Measurements from ENCODE around the gene RNF114.

The RNF114 gene

GRCh38 chr20:49913399-49914047 lies 22.7 kb upstream of the RNF114 start:
- Histone ChIP-seq H3K79me2 (ENCODE audit: low read length) (peaks cover 68% of the 10 kb centered on the region), H3K27ac (ENCODE audit: low read length) (no peak overlapping the region), H4K20me1 (ENCODE audit: insufficient read depth, low read length) (peaks cover 27% of the 10 kb centered on the region), H3K36me3 (replicated peaks; ENCODE audit: low read depth, low read length) (peaks cover 22% of the 10 kb centered on the region), H3K4me3 (ENCODE audit: low read length) (peak overlapping the region; percentile 85), H3K9me3 (ENCODE audit: insufficient read depth, low read length) (no peaks in the 10 kb centered on the region), H3K27me3 (ENCODE audit: low read depth, low read length) (no peaks in the 10 kb centered on the region), H3K9ac (ENCODE audit: low read length) (peak overlapping the region; percentile 82; the same call in 1 of the 2 replicates), H3K4me2 (ENCODE audit: low read length) (peak overlapping the region; percentile 88), H2AFZ (ENCODE audit: low read depth, low read length) (no peak overlapping the region), H3K4me1 (ENCODE audit: low read length) (peaks cover 30% of the 10 kb centered on the region)
- TF ChIP-seq CTCF (IDR thresholded peaks at IDR 0.05; ENCODE audit: low read depth, low read length) (no peak), EZH2phosphoT487 (IDR thresholded peaks at IDR 0.05; ENCODE audit: low read depth) (no peak)

GRCh38 chr20:49914310-49915117 lies 21.7 kb upstream of the RNF114 start:
- Histone ChIP-seq H3K27me3 (ENCODE audit: low read depth, low read length) (no peaks in the 10 kb centered on the region), H4K20me1 (ENCODE audit: insufficient read depth, low read length) (peaks cover 23% of the 10 kb centered on the region), H3K9me3 (ENCODE audit: insufficient read depth, low read length) (no peaks in the 10 kb centered on the region), H3K36me3 (replicated peaks; ENCODE audit: low read depth, low read length) (peaks cover 15% of the 10 kb centered on the region), H3K4me1 (ENCODE audit: low read length) (peaks cover 30% of the 10 kb centered on the region), H3K4me3 (ENCODE audit: low read length) (peak overlapping the region; percentile 85), H3K79me2 (ENCODE audit: low read length) (peaks cover 58% of the 10 kb centered on the region), H2AFZ (ENCODE audit: low read depth, low read length) (no peak overlapping the region; the same call in 1 of the 2 replicates), H3K4me2 (ENCODE audit: low read length) (peak overlapping the region; percentile 88), H3K27ac (ENCODE audit: low read length) (peak overlapping the region; percentile 88), H3K9ac (ENCODE audit: low read length) (peak overlapping the region; percentile 82)
- peak; percentile 34 for TF ChIP-seq CTCF (IDR thresholded peaks at IDR 0.05; ENCODE audit: low read depth, low read length)
- no peak for TF ChIP-seq EZH2phosphoT487 (IDR thresholded peaks at IDR 0.05; ENCODE audit: low read depth)

DNA sequence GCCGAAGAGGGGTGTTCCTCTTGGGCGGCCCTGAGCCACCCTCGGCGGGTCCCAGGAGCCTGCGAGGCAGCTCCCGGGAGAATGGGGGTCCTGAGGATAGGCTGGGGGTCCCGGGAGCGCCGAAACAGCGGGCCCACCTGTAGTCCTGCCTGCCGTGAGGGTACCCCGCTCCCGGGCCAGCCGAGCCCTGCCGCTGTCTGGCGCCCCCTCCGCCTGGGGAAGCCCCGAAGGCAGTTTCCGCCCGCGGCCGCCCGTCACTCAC lies 21.1 kb upstream of the RNF114 start:
- Histone ChIP-seq H4K20me1 (ENCODE audit: insufficient read depth, low read length) (peaks cover 22% of the 10 kb centered on the region), H2AFZ (ENCODE audit: low read depth, low read length) (peak overlapping the region; percentile 95), H3K4me1 (ENCODE audit: low read length) (peaks cover 30% of the 10 kb centered on the region), H3K27me3 (ENCODE audit: low read depth, low read length) (no peaks in the 10 kb centered on the region), H3K9ac (ENCODE audit: low read length) (peak overlapping the region; percentile 82), H3K4me2 (ENCODE audit: low read length) (peak overlapping the region; percentile 88), H3K27ac (ENCODE audit: low read length) (peak overlapping the region; percentile 88), H3K9me3 (ENCODE audit: insufficient read depth, low read length) (no peaks in the 10 kb centered on the region), H3K4me3 (ENCODE audit: low read length) (peak overlapping the region; percentile 85), H3K79me2 (ENCODE audit: low read length) (peaks cover 53% of the 10 kb centered on the region), H3K36me3 (replicated peaks; ENCODE audit: low read depth, low read length) (peaks cover 11% of the 10 kb centered on the region)
- TF ChIP-seq EZH2phosphoT487 (IDR thresholded peaks at IDR 0.05; ENCODE audit: low read depth) (no peak), CTCF (IDR thresholded peaks at IDR 0.05; ENCODE audit: low read depth, low read length) (peak; percentile 32)

DNA sequence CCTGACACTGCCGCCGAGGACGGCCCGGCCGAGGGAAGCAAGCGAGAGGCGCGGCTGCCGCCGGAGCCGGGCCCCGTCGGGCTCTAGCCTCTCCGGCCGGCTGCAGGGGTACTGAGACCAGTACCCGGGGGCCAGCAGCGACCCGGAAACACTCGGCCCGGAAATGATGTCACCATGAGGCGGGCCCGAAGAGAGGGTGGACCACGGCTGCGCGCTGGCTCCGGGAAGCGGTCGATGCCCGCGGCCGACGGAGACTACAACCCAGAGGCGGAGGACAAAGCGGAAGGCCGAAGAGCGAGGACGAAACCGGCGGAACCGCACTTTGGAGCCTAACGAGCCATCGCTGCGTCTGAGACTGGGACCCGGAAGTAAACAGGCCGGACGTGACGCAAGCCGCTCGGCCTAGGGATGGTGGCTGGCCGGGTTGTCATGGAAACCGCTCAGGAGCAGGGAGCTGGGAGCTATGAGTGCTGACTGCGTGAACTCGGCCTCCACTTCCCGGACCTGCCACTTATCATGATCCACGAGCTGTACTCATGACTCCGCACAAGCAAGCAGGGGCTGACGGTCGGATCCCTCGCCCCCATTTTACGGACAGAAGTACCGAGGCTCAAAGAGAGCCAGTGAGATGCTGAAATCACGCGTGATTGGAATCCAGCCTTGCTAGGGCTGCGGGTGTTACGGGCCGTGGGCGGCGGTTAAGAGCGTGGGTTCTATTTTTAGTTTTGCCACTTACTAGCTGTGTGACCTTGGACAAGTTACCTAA lies 20.6 kb upstream of the RNF114 start, which contains the start of gene SPATA2:
SPATA2 (minus strand) TSS at position 150 of the 766 bp plus-strand sequence. CDS start 7,039 bp downstream, outside the sequence.
- H3K4me1 ChIP-seq (ENCODE audit: low read length), result peaks cover 30% of the 10 kb centered on the region
- TF ChIP-seq CTCF (IDR thresholded peaks at IDR 0.05; ENCODE audit: low read depth, low read length) (no peak), EZH2phosphoT487 (IDR thresholded peaks at IDR 0.05; ENCODE audit: low read depth) (no peak)

More for the DNA sequence above, 20.6 kb upstream of the RNF114 start, which contains the start of gene SPATA2:
- peak within 1 kb of the TSS; percentile 85 for H3K4me3 ChIP-seq (ENCODE audit: low read length)
- H3K36me3 ChIP-seq (replicated peaks; ENCODE audit: low read depth, low read length), result peaks cover 9% of the 10 kb centered on the region
- H3K27ac ChIP-seq (ENCODE audit: low read length), result peak within 1 kb of the TSS; percentile 88
- H3K79me2 ChIP-seq (ENCODE audit: low read length), result peaks cover 48% of the 10 kb centered on the region
- H3K9ac ChIP-seq (ENCODE audit: low read length), result peak within 1 kb of the TSS; percentile 82
- no peaks in the 10 kb centered on the region for H3K27me3 ChIP-seq (ENCODE audit: low read depth, low read length)
- peak within 1 kb of the TSS; percentile 88 for H3K4me2 ChIP-seq (ENCODE audit: low read length)
- peaks cover 22% of the 10 kb centered on the region for H4K20me1 ChIP-seq (ENCODE audit: insufficient read depth, low read length)
- H2AFZ ChIP-seq (ENCODE audit: low read depth, low read length), result peak within 1 kb of the TSS; percentile 95
- no peaks in the 10 kb centered on the region for H3K9me3 ChIP-seq (ENCODE audit: insufficient read depth, low read length)
